Retina (tissue), 1 donor: Measurements from ENCODE around the gene CDYL.

Experiments used
- DNase-seq: peaks from one replicate; pipeline ENCODE4 v3.0.0-alpha.2; 2016

Gene CDYL

DNA sequence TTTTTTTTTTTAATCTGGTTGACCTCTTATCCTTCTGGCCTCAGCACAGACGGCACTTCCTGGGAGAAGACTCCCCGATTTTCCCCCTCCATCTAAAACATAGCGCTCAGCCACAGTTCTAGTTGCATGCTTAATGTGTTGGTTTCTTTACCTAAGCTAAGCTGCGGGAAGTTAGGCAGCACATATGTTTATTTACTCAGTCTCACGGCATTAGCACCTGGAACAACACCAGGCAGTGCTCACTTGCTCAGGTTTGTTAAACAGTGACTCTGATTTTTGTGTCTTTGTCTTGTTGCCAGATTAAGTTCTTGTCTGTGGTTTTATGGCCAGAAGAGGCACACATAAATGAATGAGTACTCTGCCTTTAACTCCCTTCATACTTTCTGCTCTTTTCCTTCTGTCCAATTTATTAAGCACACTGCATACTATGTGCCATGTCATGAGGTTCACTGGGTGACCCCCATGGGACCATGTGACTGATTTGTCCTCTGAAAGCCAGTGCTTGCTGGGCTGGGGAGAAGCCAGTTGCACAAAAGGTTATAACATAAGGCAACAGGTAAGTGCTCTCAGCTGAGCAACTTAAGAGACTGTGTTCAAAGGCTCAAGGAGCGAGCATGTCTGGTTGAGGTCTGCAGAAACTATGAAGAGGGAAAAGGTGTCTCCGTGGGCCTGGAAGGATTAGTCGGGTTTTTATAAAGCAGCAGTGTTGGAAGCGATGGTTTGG is 134.0 kb downstream of the CDYL start:
- no peak for DNase-seq

DNA sequence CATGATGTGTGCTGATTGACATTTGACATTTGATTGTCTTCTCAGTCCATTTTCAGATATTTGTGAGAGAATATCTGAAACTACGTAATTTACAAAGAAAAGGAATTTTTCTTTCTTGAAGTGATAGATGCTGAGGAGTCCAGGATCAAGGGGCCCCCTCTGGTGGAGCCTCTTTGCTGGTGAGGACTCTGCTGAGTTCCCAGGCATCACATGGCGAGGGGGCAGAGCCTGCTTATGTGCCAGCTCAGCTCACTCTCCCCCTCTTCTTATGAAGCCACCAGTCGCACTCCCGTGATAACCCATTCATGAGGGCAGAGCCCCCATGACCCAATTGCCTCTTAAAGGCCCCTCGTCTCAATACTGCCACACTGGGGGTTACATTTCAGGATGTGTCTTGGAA is 136.4 kb downstream of the CDYL start:
- DNase-seq, result no peak

DNA sequence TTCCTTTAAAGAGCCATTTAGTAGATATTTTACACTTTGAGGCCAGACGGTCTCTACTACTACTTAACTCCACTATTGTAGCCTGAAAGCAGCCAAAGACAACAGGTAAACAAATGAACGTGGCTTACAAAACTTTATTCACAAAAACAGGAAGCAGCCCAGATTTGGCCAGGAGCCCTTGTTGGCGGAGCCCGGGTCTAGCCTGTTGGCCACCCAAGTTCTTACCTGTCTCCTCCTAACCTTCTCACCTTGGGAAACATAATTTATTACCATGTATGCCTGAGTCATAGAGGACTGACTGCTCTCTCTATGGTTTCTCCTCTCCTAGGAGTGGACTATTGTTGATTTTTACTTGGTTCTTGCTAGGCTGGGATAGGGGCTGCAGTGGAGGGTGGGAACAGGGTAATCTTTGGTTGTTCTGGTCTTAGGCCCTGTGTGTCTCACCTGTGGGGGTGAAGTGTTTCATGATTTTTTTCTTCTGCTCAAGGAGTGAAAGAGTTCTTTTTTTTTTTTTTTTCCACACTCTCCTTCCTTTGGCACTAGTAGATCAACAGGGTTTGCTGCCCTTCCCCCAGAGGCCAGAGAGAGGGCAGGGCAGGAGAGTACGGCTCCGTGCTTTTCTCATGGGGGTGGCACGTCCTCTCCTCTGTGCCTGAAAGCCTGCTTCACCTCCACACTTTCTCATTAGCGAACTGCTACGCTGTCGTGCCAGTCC is 137.7 kb downstream of the CDYL start:
- no peak for DNase-seq

DNA sequence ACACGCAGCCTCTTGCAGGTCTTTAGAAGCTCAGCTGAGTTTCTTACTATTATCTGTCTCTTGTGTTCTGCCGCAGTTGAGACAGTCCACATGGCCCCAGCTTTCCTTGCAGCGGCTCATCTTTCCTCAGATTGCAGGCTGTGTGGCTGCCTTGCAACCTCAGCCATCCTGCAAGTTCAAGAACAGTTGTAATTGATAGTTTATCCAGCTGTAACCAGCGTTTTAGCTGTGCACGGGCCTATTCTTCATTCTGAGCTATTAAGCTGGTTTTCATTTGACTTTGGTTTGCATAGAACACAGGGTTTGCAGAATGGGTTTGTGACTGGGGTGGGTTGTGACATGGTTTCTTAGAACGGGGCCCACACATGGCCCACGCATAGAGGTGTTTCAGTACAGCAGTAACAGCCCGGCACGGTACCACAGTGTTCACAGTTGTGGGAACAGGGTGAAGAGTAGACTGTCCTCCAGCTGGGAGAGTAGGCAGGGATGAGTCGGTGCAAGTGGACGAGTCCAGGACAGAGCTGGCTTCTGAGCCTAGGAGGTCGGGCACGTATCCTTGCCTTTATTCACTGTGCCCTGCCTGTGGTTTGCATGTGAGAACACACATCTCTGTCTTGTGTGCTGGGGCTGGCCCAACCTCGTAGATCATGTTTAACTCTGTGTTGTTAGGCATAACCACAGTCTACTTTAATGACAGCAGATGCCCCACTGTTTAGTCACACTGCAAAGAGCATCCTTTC is 138.4 kb downstream of the CDYL start:
- DNase-seq, result no peak

DNA sequence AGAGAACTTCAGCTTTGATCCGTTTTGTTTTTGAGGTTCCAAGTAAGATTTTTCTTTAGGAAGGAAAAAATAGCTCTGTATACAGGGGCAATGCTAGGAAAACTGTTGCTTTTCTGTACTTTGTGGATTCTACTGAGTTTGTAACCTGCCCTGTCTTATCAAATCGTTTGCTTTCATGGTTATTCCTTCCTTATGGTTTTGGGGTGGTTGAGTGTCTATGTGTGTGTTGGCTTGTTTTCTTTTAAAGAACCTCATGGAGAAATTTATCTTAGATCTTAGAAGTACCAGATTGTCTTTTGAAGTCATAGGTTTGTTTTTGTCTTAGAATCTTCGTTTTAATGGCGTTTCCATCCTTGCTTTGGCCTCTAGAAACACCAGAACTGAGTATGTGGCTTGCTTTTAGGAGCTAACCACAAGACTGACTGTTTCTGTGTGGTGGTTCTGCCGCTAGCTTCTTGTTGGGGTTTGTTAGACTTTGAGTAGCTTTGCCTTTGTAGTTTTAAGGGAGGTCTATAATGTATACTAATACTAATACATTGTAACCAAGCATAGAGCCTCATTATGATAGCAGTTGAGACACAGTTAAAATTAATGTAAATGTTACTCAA is 140.9 kb downstream of the CDYL start:
- DNase-seq, result no peak

DNA sequence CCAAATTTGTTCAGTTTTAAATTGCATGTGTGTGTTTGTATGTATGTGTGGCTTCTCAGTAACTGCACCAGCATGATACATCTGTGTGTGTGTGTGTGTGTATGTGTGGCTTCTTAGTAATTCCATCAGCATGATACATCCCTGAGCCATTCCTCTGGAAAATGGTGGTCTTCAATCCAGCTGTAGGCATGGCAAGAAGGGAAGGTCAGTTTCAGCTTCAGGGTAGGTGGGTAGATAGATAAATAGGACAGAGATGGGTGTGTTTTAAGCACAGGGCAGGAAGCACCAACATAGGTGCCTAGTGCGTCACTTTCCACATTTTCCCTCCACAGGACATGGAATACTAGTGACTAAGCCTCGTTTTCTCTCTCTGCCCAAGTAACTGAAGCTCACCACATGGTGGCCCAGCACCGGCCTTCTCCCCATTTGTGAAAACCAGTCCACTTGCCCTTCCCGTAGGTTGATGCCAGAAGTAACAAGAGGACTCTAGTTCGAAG is 144.8 kb downstream of the CDYL start:
- DNase-seq, result no peak

DNA sequence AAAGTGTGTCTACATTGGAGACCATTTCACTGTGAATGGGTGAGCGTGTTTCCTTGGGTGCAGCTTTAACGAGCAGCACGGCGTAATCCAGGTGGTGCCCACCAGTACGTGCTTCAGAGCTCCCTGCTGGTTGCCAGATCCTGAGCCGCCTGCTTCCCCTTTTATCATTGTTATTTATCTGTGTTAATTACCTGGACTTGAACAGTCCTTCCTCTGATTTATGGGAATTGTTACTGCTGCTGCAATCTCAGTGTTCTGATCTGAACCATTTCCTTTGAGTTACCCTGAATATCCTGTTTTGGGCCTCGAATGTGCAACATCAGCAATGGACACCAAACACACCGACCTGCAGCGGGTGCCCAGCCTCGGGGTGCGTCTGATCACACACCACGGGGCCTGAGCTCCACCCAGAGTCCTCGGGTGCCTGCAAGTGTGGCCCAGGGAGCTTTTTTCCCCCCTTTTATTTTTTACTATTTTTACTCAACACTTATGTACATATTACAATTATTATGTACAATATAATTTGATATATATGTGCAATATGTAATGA is 146.4 kb downstream of the CDYL start:
- no peak for DNase-seq

DNA sequence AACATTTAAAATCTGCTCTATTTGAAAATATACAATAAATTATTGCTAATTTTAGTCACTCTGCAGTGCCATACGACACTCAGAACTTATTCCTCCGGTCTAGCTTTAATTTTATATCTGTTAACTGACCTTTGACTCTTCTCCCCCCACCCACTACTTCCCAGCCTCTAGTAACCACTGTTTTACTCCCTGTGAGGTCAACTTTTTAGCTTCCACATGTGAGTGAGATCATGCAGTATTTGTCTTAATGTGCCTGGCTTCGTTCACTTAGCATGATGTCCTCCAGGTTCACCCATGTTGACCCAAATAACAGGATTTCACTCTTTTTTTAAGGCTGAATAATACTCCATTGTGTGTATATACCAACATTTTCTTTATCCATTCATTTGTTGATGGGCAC is 146.9 kb downstream of the CDYL start:
- no peak for DNase-seq

DNA sequence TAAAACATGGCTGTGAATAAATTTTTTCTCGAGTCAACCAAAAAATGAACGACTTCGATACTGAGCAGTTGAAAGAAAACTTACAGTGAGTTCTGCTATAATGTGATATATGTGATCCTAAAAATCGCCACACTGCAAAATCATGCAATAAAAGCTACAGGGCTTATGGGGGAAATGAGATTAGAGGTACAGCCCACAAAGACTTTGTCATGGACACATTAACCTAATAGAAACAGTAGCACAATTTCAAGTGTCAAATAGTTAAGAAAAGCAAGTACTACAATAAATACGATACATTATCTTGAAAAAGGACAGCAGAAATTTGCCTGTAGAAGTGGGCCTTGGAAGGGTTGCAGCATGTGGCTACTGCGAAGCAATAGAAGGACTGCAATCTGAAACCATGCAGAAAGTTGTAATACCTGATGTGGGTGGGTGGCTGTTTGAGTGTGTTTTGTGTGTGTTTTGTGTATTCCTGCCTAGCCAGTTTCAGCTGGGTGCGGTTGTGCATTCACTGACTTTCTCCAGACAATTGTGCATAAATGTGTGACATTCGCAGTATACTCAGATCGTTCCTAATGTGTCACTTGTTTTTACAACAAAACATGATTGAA is 148.6 kb downstream of the CDYL start:
- DNase-seq, result no peak

DNA sequence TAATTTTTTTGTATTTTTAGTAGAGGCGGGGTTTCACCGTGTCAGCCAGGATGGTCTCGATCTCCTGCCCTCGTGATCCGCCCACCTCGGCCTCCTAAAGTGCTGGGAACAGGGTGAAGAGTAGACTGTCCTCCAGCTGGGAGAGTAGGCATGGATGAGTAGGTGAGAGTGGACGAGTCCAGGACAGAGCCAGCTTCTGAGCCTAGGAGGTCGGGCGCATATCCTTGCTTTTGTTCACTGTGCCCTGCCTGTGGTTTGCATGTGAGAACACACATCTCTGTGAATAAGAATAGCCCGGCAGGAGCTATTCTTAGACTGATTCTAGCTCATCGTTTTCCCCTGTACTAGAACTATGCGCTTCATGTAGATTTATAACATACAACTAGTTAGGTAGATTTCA is 149.4 kb downstream of the CDYL start:
- no peak for DNase-seq

DNA sequence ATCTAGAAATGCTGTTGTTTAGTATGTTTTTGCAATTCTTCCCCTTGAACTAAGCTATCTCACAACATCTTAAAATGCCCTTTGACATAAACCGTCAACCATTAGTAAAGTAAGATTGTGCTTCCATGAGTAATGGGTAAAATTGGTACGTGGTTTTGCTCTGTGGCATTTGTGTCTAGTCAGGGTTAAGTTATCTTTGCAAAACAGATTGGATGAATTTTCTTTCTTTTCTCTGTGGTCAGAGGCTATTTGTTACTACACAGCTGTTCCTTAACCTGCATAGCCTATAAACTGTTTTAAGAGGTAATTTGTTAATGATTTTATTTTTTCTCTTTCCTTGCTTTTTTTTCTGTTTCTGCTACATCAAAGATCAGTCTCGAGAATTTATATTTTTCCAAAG is 152.2 kb downstream of the CDYL start:
- DNase-seq, result no peak

DNA sequence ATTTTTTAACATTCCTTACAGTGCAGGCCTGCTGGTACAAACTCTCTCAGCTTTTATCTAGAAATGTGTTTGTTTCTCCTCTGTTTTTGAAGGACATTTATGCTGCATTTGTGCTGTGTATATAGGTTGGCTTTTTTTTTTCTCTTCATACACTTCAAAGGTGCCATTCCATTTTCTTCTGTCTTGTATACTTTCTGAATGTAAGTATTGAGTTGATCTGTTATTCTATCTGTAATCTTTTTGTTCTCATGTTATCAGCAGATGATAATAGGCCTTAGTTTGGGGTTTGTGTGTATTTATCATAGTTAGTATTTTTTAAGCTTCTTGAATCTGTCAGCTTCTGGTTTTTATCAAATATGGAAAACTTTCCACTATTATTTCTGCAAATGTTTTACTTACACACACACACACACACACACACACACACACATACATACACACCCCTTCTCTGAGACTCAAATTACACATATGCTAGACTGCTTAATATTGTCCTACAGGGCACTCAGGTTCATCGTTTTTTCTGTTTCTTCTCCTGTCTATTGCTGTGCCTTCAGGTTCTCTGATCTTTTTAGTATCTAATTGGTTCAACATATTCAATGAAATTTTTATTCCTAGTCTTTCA is 153.0 kb downstream of the CDYL start:
- no peak for DNase-seq

DNA sequence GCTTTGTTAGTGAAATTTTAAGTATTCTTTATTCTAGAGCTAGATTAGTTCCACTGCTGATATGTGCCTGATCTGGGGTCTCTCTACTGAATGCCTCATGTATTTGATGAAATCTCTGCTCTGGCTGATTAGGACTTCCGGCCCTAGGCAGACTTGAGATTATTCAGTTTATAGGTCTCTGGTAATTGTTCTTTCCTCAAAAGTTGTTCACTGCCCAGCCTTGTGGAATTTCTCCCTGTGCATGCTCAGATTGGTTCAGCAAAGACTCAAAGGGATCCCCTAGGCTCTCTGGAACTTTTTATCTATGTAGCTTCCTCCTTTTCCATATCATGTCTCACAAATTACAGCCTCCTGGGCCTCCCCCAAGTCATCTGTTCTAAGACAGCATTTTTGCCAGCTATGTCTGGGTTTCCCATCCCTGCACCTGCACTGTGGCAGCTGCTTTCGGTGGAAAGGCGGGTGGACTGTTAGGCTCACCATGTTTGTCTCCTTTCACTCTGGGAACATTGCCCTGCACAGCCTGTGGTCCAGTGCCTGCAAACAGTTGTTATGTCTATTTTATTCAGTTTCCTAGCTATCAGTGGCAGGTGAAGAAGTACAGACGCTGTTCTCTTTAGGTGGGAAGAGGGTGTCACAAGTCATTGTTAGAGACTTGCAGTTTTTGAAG is 154.0 kb downstream of the CDYL start:
- no peak for DNase-seq

DNA sequence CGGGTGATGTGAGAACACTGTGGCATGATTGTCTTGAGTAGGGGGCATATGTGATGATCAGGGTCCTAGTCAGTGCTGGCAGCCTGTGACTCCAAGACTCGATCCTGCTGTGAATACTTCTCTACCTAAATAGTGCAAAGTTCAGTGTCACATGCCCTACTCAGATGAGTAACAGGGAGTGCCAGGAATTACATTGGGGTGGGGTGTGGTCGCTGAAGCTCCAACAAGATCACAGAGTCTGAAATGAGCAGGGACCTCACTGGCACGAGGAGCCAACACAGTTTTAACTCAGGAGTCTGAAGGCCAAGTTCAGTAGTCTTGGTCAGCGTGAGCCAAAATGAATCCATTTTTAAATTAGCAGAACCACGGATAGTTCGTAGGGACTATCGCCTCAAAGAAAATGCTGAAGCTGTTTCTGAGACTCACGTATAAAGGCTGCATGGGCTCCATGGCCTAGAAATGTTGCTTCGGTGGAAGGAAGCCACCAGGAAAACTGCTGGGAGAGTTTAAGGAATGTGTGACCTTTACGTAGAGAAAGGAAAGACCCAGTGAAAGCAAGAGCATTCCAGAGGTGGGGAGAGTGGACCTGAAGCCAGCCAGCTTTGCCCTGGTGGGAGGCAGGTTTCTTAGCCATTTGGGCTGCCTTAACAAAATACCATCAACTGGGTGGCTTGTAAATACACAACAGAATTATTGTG is 155.5 kb downstream of the CDYL start:
- DNase-seq, result no peak

DNA sequence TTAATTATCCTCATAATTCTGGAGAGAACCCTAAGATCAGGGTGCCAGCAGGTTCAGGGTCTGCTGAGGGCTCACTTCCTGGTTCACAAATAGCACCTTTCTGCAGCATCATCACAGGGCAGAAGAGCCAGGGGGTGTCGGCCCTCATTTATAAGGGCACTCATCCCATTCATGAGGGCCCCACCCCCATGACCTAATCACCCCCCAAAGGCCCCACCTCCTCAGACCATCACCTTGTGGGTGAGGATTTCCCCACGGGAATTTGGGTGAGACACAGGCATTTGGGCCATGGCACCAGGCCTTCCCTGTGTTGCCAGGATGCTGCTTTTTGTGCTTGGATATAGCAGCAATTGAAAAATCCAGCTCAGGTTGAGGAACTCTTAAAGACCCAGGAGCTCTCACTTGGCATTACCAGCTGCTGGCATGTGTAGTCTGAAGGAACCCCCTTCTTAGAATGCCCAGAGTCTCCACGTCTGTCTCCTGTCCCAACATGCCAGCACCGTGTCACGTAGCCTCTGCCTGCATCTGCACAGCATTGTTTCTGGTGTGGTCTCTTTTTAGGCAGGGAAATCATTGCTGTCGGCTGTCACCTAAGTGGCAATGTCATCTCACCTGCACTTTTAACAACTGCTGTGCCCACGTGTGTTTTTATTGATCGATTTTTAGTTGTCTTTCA is 156.2 kb downstream of the CDYL start:
- DNase-seq, result no peak

DNA sequence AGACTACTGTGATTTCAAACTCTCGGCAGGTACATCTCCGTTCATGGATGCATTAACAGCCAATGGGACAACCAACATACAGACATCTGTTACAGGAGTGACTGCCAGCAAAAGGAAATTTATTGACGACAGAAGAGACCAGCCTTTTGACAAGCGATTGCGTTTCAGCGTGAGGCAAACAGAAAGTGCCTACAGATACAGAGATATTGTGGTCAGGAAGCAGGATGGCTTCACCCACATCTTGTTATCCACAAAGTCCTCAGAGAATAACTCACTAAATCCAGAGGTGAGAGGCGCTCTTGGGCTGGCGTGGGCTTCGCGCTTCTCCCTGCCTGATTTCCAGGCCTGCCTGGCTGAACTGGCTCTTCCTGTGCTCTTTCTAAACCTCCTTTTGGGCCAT is 159.3 kb downstream of the CDYL start:
- DNase-seq, result no peak

DNA sequence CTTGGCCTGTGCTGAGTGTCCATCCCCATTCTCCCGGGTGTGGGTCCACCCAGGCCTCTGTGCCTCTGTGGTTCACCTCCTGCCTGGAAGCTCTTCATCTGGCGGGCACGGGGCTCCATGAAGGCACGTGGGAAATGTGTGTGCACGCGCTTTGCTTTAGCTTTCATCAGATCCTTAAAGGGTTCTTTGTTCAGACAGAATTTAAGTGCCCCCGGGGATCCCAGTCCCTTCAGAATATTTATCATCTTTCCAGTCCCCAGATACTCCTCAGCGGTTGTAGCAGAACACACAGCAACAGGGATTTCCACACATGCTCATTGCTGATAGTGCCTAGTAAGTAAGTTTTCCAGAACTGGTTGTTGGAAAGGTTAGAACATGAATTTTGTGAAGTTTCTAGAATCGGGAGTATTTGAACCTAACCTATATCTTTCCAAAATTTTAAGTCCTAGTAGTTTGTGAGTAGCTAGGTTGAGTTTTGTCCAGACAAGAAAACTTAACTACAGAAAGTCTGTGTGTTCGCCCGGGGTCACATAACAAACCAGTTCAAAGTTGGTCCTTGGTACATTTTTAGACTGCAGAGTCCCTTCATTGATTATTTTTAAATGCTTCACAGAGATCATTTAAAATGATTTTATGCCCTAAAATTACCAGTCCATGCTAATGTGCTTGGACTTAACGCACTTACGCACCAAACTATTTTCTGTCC is 159.9 kb downstream of the CDYL start:
- peak; percentile 15 for DNase-seq

DNA sequence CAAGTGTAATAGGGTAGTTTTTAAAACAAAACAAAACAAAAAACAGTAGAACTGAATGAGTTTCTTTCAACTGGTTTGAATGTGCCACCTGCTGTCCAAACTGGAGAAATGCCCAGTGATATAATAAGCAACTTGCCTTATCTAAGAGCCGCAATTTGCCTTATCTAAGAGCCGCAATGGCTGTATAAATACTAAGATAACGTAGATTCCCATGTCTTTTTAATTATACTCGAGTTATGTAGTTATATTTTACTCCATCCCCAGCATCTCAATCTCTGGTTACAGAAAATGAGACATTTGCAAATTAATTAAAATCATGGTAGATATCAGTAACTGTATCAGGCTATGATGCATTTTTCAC is 160.5 kb downstream of the CDYL start:
- peak; percentile 25 for DNase-seq

DNA sequence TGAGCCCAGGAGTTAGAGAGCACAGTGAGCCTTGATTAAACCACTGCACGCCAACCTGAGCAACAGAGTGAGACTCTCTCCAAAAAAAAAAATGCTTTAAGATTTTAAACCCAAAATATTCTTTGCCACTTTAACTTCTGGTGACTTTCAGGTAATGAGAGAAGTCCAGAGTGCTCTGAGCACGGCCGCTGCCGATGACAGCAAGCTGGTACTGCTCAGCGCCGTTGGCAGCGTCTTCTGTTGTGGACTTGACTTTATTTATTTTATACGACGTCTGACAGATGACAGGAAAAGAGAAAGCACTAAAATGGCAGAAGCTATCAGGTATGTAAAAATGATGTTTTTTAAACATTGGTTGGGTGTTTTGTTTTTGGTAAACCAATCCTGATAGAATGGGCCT is 161.2 kb downstream of the CDYL start:
- no peak for DNase-seq

DNA sequence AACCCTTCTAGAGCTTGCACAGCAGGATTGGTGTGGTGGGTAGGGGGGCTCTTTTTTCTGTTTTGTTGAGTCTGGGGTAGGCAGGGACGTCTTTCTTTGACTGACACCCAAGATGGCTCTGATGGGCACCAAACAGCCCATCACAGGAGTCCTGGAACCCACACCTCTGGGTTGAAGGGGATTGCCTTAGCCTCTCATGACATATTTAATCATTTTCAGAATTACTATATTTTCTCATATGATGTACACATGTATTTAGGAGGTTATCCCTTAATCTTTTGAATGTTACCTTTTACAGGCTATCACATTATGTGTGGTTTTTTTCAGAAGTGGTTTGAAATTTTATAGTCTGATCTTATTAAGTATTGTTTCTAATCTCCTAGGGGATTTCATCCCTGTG is 163.0 kb downstream of the CDYL start:
- DNase-seq, result no peak
